GM12865 (cell line): Measurements from ENCODE around the gene WDR86.

Experiments used
- DNase-seq: peaks from one replicate; pipeline ENCODE4 v3.0.0; 2010; ENCODE audit warnings: low read depth
- H3K4me3 ChIP-seq: 2 replicates; pipeline ENCODE4 v1.5.1; 2011; ENCODE audit warnings: mild to moderate bottlenecking, low read depth, low read length, control low read depth
- CTCF ChIP-seq: IDR thresholded peaks from 2 replicates; pipeline ENCODE4 v1.5.1; 2011; ENCODE audit warnings: low read length, control low read depth, low read depth, inconsistent platforms; ENCODE audit not compliant: insufficient read depth; ENCODE audit errors: missing control alignments

The WDR86 gene

DNA sequence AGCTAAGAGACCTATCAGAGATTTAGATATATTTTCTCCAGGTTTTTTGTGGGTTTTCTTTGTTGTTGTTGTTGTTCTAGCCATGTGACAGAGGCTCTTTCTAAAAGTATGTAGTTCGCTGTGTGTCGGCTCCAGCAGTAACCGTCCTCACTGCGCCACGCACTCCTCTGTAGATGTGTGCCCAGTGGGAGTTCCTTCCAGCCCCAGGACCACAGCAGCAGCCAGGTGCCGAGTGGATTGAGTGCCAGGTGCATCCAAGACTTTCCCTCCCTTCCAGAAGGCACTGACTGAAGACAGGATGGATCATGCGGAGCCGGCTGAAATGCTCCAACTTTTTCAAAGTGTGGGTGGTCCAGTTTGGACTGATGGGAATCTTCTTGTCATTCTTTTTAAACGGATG, 31.8 kb downstream of the WDR86 start:
- no peak for TF ChIP-seq CTCF
- DNase-seq: no peak
- H3K4me3 ChIP-seq: no peak overlapping the region

GRCh38 chr7:151377406-151377805, 32.4 kb downstream of the WDR86 start:
- H3K4me3 ChIP-seq: no peak overlapping the region
- TF ChIP-seq CTCF: no peak
- no peak for DNase-seq

DNA sequence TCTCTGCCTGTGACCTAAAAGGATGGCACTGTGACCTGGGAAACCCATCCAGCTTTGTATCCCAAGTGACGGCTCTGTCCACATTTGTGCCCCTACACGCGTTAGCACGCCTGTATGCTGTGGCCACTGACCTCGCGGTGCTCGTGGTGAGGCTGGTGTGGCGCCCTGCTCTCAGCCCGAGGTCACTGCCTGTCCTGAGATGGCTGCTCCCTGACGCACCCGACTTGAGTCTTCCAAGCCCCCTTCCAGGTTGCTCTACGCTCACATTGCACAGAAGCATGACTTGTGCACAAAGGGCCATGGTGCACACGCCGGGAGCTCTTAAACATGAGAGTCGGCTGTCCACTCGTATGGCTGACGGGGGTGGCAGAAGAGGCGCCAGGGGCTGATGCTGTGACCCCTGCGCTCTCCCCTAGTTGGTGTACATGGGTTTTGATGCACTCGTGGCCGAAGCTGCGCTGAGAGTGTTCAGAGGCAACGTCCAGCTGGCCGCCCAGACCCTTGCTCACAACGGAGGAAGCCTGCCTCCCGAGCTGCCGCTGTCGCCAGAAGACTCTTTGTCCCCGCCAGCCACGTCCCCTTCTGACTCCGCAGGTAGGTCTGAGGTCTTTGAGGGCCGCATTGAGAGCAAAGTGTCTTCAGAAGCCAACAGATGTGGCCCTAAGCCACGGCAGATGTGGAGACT, 33.5 kb downstream of the WDR86 start:
- H3K4me3 ChIP-seq: no peak overlapping the region
- no peak for TF ChIP-seq CTCF
- no peak for DNase-seq

- TF ChIP-seq CTCF: no peak
- no peak overlapping the region for H3K4me3 ChIP-seq
Measured at GRCh38 chr7:151375530-151376217, 34.2 kb downstream of the WDR86 start.

GRCh38 chr7:151374726-151375125, 35.1 kb downstream of the WDR86 start:
- no peak for DNase-seq
- no peak overlapping the region for H3K4me3 ChIP-seq

More at GRCh38 chr7:151375530-151376217, 34.2 kb downstream of the WDR86 start:
- no peak for DNase-seq

DNA sequence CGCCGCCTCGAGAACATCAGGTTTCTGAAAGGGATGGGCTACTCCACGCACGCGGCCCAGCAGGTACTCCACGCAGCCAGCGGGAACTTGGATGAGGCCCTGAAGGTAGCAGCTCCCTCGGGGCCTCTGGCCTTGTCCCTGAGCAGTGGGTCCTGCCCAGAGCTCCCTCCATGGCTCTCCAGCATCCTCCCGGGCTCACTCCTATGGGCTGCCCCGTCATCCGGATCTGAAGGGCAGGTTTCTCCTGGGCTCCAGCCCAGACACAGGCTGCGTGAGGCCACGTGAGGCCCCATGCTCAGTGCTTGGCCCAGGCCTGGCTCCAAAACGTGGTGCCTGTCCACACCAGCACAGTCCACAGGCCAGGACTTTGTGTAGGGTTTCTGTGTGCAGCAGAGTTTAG, 35.7 kb downstream of the WDR86 start:
- no peak overlapping the region for H3K4me3 ChIP-seq
- DNase-seq: no peak
- no peak for TF ChIP-seq CTCF

More at GRCh38 chr7:151374726-151375125, 35.1 kb downstream of the WDR86 start:
- TF ChIP-seq CTCF: no peak

GRCh38 chr7:151373599-151373998, 36.2 kb downstream of the WDR86 start:
- DNase-seq: no peak
- no peak for TF ChIP-seq CTCF

More at GRCh38 chr7:151373599-151373998, 36.2 kb downstream of the WDR86 start:
- H3K4me3 ChIP-seq: no peak overlapping the region
